Thoracic aorta (tissue), 2 donors: ENCODE results near the gene GLG1. TPM values are rescaled to one million over a fixed set of nuclear protein-coding genes. Genes with fewer than 3 reads are reported as not detected.
"Not testable (repeated sequence)": the region's sequence is repeated elsewhere in the genome, so short reads cannot be mapped to it uniquely, and the experiment has no call there.

ENCODE experiments used
- ATAC-seq: fragments of 150-250 bp; one replicate; pipeline ENCODE4 v1.8.0; 2017; ENCODE audit warnings: low read depth; ENCODE audit not compliant: insufficient number of reproducible peaks, low FRiP score
- DNase-seq: peaks from one replicate; pipeline ENCODE4 v3.0.0-alpha.2; 2020; ENCODE audit warnings: low spot score
- H3K27ac ChIP-seq, 2 donors: fragments of 200-600 bp; sonication (generic); 1 replicate in 1 of 2; 2 replicates in 1 of 2; pipeline ENCODE4 v1.5.1; 2016; ENCODE audit warnings: mild to moderate bottlenecking in 2 of 2, moderate library complexity in 2 of 2
- H3K27me3 ChIP-seq: fragments of 200-600 bp; sonication (generic); replicated peaks from 2 replicates; pipeline ENCODE4 v1.6.0; 2016; ENCODE audit warnings: mild to moderate bottlenecking; ENCODE audit not compliant: insufficient read depth
- H3K36me3 ChIP-seq: fragments of 200-600 bp; sonication (generic); one replicate; pipeline ENCODE4 v1.5.1; 2016
- H3K4me1 ChIP-seq, 2 donors: fragments of 200-600 bp; sonication (generic); 1 replicate in 1 of 2; 2 replicates in 1 of 2; pipeline versions ENCODE4 v1.5.1 to v1.6.0; 2016; ENCODE audit warnings: low read depth in 2 of 2, mild to moderate bottlenecking in 1 of 2; ENCODE audit not compliant: control insufficient read depth in 1 of 2
- H3K4me3 ChIP-seq: fragments of 200-600 bp; sonication (generic); 2 replicates; pipeline ENCODE4 v1.5.1; 2016; ENCODE audit warnings: mild to moderate bottlenecking
- H3K9me3 ChIP-seq: fragments of 200-600 bp; sonication (generic); 2 replicates; pipeline ENCODE4 v1.5.1; 2016
- CTCF ChIP-seq: fragments of 200-600 bp; sonication (generic); IDR thresholded peaks from one replicate; pipeline ENCODE4 v1.5.1; 2019; ENCODE audit warnings: antibody characterized with exemption
- total RNA-seq, 2 donors: library from RNA; depleted of rRNA; stranded (reverse); fragments of >200 nt; gene quantifications; one replicate each; pipeline versions ENCODE4 v1.1.0 to v1.2.3, GENCODE V29; 2016

Gene GLG1
- total RNA-seq, result 100 to 1,000 TPM; 202 to 218 TPM

- Histone ChIP-seq H3K27ac (peak within 1 kb of the TSS; percentile 95 to 96), H3K4me1 (peaks cover 28 to 44% of the 10 kb centered on the region in 2 donors), H3K36me3 (no peaks in the 10 kb centered on the region), H3K9me3 (no peaks in the 10 kb centered on the region), H3K27me3 (no peaks in the 10 kb centered on the region), H3K4me3 (peak within 1 kb of the TSS; percentile 96)
- ATAC-seq (peak; percentile 93), DNase-seq (peak; percentile 68)
- peak; percentile 9 for TF ChIP-seq CTCF
These were observed at the start of gene GLG1 for GRCh38 chr16:74606521-74607309. GLG1 (minus strand) TSS chr16:74607114; CDS start chr16:74607094, 20 bp downstream.

- TF ChIP-seq CTCF, result no peak
- H3K27ac ChIP-seq, result no peak overlapping the region
- no peak for DNase-seq
- no peaks in the 10 kb centered on the region for H3K27me3 ChIP-seq
- H3K4me1 ChIP-seq, result peaks cover 0 to 8% of the 10 kb centered on the region in 2 donors
- no peak overlapping the region for H3K4me3 ChIP-seq
- peaks cover 11% of the 10 kb centered on the region for H3K36me3 ChIP-seq
- ATAC-seq, result no peak
- no peaks in the 10 kb centered on the region for H3K9me3 ChIP-seq
These were observed 47.7 kb upstream of the GLG1 start for GRCh38 chr16:74654536-74655050.

GRCh38 chr16:74652883-74653282 lies 46.0 kb upstream of the GLG1 start:
- not testable (repeated sequence) for H3K27me3 ChIP-seq, H3K4me1 ChIP-seq, H3K9me3 ChIP-seq, H3K4me3 ChIP-seq, H3K27ac ChIP-seq, DNase-seq, ATAC-seq
- H3K36me3 ChIP-seq, result peaks cover 11% of the 10 kb centered on the region

- Histone ChIP-seq H3K9me3 (no peaks in the 10 kb centered on the region), H3K4me3 (no peak overlapping the region), H3K36me3 (peaks cover 11% of the 10 kb centered on the region), H3K27me3 (no peaks in the 10 kb centered on the region), H3K4me1 (peaks cover 0 to 9% of the 10 kb centered on the region in 2 donors), H3K27ac (no peak overlapping the region)
- no peak for DNase-seq
- no peak for ATAC-seq
- no peak for TF ChIP-seq CTCF
These were observed 45.3 kb upstream of the GLG1 start for GRCh38 chr16:74652249-74652648.

- Histone ChIP-seq H3K4me1 (peaks cover 0 to 12% of the 10 kb centered on the region in 2 donors), H3K4me3 (no peak overlapping the region), H3K27me3 (no peaks in the 10 kb centered on the region), H3K36me3 (peaks cover 11% of the 10 kb centered on the region), H3K27ac (no peak overlapping the region), H3K9me3 (no peaks in the 10 kb centered on the region)
- no peak for ATAC-seq
- no peak for DNase-seq
- TF ChIP-seq CTCF, result no peak
These were observed 44.9 kb upstream of the GLG1 start for GRCh38 chr16:74651841-74652240.
